NCI-H345 (cell line): Measurements from ENCODE around the gene PTPRZ1.

ENCODE experiments used
- DNase-seq: peaks from one replicate; lab custom pipeline; 2025; lab: John Stamatoyannopoulos, UW

Gene PTPRZ1

DNA sequence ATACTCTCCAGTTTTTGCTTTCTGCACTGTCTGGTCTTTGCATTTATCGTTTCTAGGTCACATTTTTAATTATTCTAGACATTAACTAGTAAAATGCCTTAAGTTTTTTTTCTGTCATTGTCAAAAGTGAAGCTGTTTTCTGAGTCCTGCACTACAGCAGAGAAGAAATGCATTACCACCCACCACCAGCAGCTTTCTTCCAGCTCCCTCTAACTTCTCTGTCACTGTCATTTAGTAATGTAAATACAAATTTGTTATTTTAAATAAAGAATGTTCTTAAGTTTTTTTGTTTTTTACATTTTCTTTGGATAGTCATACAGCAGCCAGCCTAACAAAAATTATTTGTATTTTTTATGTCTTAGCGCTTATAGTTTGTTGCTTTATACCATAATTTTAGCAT lies 18.8 kb downstream of the PTPRZ1 start:
- DNase-seq, result no peak

DNA sequence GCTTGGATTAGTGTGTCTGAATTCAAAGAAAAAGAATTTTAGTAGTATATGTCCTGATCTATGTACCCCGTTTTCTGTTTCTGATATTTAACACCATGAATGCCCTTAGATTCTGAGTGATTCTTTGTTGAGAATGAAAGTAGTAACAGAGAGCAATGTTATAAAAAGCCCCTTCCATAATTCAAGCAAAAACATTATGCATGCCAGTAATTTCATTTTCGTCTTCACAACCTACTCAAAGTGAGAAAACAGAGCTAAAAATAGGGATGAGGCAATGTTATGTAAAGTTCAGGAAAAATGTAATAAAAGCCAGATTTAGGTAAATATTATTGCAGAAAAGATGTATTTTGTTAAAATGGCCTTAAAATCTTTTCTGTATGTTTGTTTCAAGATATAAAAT lies 28.1 kb downstream of the PTPRZ1 start:
- DNase-seq, result no peak

DNA sequence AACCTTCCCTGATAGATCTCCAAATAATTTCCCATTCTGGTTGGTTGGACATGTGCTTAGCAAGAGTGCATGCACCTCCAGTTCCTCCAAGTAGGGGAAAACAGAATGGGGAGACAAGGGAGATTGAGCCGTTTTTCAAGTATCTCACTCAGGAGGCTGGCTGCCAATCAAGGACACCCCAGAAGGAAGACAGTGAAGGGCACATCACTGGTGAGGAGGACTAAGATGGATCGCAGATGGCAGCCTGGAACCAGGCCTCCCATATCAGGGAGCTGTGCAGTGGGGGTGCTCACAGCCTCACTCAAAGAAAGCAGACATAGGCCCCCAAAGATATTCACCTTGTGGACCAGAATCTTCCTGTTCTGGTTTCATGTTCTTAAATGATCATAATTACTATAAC lies 31.2 kb downstream of the PTPRZ1 start:
- no peak for DNase-seq

DNA sequence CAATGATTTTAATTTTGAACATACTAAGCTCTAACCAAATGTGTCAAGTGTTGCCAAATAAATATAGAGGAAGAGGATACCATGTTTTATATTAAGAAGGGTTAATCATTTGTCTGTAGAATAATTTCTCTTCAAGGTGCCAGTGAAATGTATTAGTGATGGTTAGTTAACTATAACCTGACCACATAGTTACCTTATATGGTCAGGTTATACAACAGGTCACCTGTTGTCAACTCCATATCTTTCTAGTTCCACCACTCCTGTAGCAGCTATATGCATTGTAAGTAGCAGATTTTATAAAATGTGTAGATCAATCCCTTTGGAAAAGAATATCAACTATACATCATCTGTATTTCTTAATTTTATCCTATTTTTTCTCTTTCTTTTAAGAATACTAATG lies 35.1 kb downstream of the PTPRZ1 start:
- DNase-seq, result no peak

DNA sequence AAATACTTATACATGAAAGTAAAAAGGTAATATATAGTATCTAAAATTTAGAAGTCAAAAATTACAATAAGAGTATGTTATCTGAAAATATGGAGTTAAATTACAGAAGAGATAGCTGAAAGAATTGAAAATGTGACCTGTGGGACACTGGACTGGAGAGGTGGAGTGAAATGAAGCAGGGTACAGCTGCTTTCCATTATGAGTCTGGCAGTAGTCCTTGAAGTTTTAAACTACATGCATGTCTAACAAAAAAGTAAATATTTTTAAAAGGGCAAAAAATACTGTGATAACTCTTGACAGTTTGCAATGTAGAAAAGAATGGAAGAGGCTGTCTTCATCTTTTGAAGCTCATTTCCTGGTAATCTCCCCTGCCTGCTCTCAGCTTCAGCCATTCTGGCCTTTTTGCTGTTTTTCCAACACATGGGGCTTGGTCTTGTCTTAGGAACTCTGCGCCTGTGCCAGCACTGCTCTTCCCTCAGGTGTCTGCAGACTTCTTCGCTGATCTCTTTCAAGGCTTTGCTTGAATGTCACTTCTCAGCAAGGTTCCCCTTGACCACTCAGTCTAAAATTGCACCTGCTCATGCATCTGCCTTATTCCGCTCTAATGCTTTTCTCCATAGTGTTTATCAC lies 36.9 kb downstream of the PTPRZ1 start:
- no peak for DNase-seq

DNA sequence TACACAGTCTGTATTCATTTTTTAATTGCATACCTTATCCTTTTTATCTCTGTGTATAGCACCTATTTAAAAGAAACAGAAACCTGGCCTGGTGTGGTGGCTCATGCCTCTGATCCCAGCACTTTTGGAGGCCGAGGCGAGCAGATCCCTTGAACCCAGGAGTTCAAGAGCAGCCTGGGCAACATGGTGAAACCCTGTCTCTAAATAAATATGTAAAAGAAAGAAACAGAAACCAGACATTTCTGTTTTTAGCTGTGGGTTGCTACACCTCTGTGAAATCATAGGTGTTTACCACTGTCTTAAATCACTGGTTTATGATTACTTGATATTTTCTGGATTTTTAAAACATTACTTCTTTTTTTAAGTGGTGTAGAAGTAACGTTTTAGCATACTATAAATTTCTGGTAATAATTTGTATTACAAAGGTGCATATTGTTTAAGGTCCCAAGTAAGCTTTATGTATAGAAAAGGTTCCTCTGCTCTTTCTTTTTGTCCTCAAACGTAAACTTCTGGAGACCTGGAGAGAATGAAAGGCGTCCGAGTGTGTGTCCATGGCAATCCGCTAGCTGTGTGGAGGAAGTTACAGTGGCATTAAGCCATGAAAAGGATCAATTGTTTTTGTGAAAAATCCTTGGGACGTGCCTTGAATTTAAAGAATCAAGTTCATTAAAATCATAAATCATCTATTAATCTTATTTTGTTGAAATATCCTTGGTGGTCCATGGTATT lies 41.1 kb downstream of the PTPRZ1 start:
- no peak for DNase-seq

DNA sequence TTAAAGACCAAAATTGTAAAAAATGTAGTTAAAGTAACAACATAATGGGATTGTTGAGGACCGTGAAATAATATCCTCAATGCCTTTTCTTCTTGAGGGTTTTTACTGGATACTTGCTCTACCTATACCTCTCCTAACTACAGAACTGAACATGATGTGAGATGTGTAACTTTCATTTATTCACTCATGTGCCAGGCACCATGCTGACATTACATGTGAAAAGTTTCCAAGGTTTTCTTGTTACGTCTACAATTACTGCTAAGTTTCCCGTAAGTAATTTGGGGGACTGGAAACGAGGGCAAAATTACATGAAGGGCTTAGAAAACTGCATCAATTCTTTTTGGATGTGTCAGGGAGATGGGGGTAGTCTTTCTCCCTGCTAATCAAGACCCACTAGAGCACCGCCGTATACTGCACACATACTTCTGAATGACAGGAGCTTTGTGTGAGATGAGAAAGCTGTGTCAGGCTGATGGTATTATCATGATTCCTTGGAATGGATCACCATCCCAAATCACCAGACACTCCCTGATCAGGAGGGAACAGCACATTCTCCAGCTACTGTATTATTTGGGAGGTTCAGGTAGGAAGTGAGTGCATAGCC lies 41.8 kb downstream of the PTPRZ1 start:
- no peak for DNase-seq

DNA sequence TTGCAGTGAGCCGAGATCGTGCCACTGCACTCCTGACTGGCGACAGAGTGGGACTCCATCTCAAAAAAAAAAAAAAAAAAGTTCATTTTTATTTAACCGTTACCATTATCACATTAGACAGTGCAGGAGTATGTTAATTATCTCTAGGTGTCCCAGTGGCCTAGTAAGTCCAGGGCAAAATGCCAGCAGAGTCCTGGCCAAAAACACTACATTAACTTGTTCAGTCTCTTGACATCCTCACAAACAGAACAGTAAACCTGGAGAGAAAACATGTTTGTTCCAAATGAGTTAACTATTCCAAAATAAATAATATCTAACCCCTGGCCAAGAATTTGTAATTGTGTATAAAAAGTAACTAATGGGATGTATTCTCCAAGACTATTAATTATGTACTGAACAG lies 43.2 kb downstream of the PTPRZ1 start:
- no peak for DNase-seq

DNA sequence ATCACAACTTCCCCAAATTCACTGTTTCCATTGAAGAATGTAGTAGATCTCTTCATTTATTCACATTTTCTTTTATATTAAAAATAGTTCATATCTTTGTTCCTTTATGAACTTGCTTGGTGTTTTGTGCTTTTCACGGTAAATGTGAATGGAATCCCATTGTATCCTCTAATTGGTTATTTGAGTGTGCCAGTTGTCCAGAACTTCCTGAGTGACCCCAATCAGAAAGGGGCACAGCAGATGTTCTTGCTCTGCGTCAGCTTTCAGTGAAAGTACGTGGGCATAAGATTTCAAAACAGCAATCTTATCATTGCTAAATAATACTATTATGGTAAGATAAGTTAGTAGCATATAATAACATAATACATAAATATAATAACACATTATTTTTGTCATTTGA lies 47.0 kb downstream of the PTPRZ1 start:
- no peak for DNase-seq

DNA sequence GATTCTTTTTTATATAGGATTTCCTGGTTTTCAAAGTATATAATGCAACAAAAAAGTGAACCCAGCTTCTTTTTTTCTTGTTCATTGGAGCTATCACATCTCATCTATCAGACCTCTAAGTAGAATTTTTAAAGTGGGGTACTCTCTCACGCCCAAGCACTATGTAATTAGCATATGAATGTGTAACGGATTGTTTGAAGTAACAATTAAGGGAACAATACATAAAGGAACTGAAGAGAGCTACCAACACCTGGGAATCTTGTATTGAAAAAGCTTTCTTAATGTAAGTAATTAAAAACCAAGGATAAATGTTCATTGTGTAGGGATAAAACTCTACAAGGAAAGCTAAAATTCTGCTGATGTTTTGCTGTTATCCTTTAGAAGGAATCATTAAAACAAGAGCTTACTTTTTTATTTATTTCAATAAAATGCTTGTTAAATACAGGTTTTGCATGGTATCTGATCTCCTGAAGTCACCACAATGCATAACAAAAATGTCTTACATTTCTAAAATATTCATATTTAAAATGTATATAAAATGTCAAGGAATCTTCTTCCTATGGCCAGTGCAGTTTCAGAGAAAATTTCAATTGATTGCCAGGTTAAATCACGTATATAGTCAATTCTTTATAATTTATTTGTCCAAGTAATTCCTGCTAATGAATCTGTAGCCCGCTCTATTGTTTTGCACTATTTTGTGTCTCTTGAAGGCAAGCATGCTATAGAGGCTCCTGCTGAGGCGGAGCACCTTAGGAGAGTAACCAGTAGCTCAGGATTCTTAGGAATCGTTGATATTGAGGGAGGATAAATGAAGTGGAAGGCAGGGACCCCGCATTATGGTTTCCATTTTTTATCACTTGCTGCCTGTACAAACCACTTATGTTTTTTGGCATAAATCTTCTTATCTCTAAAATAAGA lies 51.6 kb downstream of the PTPRZ1 start:
- no peak for DNase-seq

DNA sequence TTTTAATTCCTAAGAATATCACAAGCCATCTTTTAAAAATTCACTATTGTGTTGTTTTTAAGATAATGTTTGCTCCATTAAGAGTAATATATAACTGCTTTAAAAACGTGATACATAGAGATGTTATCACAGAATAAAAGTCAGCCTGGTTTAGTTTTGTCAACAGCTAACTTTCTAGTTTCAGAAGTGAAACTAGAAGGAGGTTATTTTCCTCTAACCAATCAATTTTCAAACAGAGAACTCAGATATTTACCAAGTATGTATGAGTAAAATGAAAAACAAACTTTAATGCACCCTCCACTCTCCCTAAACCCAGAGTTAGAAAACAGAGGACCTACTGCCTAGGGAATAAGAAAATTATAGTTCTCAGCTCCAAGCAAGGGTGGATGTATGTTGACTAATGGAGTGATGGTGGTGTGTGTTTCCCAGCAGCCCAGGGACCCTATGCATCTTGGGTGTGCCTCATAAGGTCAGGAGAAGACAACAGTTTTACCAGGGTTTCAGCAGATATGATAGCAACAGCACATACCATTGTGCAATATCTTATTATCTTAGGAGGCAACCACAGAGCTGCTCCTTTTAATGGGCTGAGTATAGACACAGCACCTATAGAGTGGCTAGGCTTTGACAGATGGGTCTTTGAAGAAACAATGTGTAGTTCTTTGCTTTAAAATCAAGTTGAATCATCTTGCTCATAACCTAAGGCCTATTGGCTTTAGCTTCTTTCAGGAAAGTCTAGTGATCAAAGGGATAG lies 58.4 kb downstream of the PTPRZ1 start:
- DNase-seq, result no peak

DNA sequence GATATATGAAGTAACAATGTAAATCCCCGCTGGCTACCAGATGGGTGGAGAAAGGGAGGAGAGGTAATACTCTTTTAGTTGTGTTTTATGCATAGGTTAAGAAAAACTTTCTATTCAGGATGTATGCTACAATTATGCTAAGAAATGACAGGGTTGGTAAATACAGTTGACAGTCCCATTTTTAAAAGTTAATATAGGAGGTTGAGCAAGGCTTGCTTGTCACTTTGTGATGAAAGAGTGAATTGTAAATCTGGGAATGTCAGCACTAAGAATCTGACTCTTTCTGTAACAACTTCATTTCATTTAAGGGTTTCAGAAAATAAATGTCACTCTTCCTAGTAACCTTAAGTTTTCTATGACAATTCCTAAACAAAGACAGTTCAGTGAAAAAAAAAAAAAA lies 59.8 kb downstream of the PTPRZ1 start:
- DNase-seq, result no peak

DNA sequence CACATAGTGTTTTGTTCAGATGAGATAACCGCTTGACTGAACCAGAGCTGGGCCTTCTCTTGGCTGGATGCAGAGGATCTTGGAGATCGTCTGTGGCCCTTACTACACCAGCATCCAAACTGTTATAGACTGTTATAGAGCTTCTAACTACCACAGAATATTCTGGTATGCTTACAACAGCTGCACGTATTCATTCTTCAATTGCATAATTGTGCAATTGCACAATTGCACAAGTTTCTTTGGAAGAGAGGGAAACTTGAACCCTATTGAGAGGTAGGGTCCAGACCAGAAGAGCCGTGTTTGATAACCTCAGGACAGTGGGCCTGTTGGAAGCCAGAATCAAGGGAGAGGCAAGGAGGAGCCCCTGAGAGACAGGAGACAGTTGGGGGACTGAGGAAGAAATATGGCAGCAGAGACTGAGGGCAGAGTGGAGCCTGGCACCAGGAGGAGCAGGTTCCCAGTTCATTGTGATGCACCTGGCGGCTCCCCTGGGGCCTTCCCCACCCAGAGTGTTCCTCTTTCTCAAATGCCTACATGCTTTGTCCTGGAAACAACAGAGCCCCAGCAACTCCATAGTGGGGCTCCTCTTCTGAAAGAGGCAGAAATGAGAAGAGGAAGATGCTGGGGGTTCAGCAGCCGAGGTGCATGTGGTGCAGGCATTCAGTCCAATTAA lies 64.1 kb downstream of the PTPRZ1 start:
- no peak for DNase-seq

DNA sequence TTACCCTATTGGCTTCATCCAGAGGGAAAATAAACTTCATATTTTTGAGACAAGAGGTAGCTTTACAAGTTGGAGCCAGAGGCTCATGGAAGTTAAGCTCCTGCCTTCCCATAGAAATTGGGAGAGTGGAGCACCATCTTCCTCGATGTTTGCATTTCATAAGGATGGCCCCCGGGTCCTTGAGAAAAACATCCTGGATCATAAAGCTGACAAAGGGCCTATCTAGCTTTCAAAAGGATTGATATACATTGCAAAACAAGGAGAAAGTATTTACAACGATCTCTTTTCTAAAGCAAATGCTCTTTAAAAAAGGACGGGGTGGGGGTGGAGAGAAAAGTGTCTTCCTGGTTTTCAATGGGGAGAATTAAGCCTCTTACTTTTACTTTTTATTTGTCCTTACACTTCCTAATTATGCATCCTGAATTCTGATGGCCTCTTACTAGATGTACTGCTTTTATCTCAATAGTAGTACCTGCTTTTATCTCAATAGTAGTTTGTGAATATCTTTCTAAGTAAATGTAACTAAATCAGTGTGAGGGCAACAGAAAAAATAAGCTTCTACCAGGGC lies 65.6 kb downstream of the PTPRZ1 start:
- no peak for DNase-seq

DNA sequence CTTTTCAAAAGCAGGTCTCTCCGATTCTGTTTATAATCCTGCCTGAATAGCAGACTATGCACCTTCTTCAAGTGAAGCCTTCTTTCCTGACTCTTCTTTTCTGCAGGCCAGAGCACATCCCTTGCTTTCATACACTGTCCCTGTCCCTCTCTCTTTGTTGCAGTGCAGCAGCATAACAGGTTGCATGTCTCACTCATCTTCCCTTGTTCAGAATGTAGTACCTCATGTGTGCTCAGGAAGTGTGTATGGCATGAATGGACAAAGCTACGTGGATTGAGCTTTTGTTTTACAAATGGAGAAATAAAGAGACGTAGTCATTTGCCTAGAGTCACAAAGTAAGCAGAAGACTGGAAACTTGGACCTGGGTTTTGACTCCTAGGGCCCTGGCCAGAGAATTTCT lies 68.0 kb downstream of the PTPRZ1 start:
- peak; percentile 18 for DNase-seq

DNA sequence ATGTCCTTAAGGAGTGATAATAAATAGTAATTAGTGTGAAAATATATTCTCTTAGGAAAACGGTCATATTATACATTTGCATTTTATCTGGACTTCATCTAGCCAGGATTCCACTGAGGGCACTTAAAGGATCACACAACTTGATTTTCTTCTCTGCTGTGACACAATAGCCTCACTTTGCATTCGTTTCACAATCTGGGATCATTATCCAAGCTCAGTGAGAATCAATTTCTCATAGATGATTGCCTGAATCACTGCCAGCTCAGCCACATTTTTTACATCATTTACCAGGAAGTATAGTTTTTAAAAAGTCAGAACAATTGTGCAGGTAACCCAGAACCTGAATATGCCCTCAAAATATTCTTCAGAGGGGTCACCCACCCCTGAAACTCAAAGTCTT lies 68.9 kb downstream of the PTPRZ1 start:
- DNase-seq, result no peak

DNA sequence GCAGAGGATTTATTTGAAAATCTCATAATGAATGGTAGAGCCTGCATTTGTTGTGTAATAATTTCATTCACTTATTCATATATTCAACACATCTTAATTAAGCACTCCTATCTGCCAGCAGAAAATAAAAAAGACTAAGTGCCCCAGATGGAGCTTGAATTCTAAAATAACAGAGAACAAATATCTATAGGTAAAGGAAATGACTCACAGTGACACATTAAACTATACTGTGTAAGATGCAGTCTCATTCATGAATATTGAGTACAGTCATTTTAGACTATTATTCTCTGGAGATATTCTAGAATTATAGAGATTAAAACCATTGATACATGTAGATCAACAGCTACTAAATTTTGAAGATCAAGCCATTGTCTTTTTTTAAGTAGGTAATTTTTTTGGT lies 72.1 kb downstream of the PTPRZ1 start:
- DNase-seq, result no peak

DNA sequence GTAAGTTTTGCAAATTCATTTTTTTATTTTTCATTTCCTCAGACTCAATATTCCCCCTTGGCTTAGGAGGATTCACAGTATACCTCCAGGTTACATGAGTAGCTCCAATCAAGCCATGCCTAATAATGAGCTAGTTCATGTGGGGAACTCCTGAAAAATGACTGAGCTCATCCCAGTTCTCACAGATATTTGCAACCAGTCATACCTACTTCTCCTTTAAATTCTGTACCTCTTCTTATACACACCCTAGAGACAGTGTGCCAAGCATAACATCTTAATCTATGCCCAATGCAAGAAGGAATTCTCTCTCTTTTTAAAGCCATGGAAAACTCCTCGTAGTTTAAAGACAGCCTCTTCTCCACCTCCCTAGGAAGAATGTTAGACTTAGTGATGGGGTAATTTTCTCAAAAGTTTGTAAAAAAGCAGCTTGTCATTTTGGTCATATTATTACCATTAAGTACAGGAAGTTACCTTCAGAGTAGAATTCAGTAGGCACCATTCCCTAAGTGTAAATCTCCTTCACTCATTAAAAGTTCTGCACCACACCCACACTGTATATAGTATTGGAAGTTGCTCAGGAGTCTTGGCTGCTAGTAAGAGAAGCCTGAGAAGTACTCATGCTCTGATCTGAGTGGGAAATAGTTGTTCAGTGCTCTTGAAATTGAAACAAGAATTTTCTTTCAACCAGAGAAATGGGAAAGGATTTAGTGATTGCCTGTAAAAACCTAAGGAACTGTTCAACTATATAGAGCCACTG lies 72.7 kb downstream of the PTPRZ1 start:
- DNase-seq, result no peak

DNA sequence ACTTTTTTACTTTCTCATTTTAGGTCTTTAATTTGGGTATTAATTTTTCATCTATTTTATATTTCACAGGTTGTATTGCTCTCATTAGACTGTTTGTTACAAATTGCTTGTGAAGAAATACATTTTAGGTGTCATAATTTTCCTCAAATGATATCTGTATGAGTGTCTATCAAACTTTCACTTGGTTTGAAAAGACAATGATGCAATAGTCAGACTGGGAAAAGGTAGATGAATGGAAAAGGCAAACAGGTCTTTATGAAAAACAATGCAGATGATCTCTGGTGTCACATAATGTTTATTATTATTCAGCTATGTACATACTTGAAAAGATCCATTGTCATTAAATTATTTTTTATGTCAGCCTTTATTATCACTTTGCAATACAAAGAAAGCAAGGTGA lies 80.2 kb downstream of the PTPRZ1 start:
- no peak for DNase-seq

DNA sequence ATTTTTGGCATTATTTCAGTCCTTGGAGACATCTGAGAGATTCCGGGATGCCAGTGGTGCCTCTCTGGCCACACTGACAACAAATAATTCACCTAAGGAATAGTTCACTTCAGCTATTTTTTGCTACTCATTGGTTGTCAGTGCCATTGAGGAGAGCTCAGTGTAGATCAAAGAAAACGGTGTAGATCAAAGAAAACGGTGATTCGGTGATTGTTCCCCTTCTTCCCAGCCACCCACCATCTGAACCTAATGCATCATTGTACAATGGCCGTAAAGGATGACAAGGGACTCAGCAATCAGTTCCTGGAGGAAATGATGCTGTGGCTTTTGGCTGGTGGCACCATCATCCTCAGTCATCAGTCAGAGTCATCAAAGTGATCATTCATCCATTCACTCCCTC lies 80.6 kb downstream of the PTPRZ1 start:
- DNase-seq, result no peak
